Coronary artery (tissue), 2 donors: ENCODE measurements around the gene CHKB.
"Not testable (repeated sequence)": the region's sequence is repeated elsewhere in the genome, so short reads cannot be mapped to it uniquely, and the experiment has no call there.

Source experiments
- DNase-seq: peaks from one replicate; pipeline ENCODE4 v3.0.0-alpha.2; 2017; ENCODE audit warnings: low spot score
- H3K27ac ChIP-seq, 2 donors: fragments of 200-600 bp; sonication (generic); one replicate each; pipeline ENCODE4 v1.5.1; 2016 to 2019
- H3K4me3 ChIP-seq: fragments of 200-600 bp; sonication (generic); 2 replicates; pipeline ENCODE4 v1.5.1; 2016; ENCODE audit warnings: mild to moderate bottlenecking, moderate library complexity
- TF ChIP-seq, protein P1 (sequence below): fragments of 200-600 bp; sonication (generic); IDR thresholded peaks from one replicate; pipeline ENCODE4 v1.5.1; 2019; ENCODE audit warnings: antibody characterized with exemption

CHKB gene

GRCh38 chr22:50610581-50610980, 27.9 kb upstream of the CHKB start:
- DNase-seq: no peak
- H3K27ac ChIP-seq: no peak overlapping the region
- TF ChIP-seq, protein P1, sequence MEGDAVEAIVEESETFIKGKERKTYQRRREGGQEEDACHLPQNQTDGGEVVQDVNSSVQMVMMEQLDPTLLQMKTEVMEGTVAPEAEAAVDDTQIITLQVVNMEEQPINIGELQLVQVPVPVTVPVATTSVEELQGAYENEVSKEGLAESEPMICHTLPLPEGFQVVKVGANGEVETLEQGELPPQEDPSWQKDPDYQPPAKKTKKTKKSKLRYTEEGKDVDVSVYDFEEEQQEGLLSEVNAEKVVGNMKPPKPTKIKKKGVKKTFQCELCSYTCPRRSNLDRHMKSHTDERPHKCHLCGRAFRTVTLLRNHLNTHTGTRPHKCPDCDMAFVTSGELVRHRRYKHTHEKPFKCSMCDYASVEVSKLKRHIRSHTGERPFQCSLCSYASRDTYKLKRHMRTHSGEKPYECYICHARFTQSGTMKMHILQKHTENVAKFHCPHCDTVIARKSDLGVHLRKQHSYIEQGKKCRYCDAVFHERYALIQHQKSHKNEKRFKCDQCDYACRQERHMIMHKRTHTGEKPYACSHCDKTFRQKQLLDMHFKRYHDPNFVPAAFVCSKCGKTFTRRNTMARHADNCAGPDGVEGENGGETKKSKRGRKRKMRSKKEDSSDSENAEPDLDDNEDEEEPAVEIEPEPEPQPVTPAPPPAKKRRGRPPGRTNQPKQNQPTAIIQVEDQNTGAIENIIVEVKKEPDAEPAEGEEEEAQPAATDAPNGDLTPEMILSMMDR: no peak

DNA sequence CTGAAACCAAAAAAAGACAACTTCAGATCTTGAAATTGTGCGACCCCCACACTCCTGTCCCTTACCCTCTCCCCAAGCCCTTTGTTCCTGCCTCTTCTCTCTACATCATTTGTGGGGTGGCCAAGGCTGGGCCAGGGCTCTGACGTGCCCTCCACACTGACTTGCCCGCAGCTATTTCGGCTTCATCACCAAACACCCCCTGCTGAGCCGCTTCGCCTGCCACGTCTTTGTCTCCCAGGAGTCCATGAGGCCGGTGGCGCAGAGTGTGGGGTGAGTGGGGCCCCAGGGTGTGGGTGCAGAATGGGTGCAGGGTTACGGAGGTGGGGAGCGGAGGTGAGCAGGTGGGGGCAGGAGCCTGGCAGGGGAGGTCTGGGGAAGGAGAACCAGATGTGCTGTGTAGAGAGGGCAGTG, 27.4 kb upstream of the CHKB start:
- Histone ChIP-seq H3K27ac (no peak overlapping the region), H3K4me3 (no peak overlapping the region)
- TF ChIP-seq, protein P1: no peak
- DNase-seq: no peak

More at GRCh38 chr22:50610581-50610980, 27.9 kb upstream of the CHKB start:
- H3K4me3 ChIP-seq: no peak overlapping the region

DNA sequence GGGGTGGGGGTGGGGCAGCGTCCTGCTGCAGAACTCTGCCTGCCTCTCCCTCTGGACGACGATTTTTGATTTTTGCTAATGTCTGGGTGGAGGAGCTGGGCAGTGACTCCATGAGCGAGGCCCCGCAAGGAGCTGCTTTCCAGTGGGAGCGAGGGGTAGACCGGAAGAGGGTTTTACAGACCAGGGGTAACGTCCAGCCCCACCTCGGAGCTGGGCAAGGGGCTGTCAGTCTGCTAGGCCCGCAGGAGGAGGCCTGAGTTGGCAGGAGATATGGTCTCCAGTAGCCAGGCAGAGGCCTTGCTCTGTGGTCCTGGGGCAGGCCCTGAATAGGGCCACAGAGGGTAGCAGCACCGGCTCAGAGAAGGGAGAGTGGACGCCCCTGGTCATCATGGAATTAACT, 26.9 kb upstream of the CHKB start:
- TF ChIP-seq, protein P1: no peak
- no peak overlapping the region for H3K27ac ChIP-seq
- no peak for DNase-seq
- no peak overlapping the region for H3K4me3 ChIP-seq

DNA sequence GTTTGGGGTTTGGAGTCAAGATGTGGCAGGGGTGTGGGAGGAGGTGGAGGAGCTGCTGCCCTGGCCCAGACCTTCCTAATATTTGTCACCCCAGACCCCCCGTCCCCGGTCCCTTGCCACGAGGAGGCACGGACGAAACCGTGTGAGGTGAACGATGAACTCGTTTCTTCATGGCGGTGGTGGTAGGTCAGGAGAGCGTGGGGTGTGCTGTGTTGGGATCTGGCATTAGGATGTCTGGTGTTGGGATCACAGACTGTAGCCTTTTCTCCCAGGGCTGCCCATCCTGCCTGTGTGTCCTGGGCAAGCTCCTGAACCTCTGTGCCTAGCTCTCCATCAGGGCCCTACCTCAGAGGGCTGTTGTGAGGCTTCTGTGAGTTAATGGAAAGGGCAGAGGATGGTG, 26.3 kb upstream of the CHKB start:
- DNase-seq: no peak
- TF ChIP-seq, protein P1: no peak
- H3K4me3 ChIP-seq: no peak overlapping the region
- H3K27ac ChIP-seq: no peak overlapping the region

GRCh38 chr22:50608058-50608840, 25.6 kb upstream of the CHKB start:
- not testable (repeated sequence) for H3K27ac ChIP-seq

DNA sequence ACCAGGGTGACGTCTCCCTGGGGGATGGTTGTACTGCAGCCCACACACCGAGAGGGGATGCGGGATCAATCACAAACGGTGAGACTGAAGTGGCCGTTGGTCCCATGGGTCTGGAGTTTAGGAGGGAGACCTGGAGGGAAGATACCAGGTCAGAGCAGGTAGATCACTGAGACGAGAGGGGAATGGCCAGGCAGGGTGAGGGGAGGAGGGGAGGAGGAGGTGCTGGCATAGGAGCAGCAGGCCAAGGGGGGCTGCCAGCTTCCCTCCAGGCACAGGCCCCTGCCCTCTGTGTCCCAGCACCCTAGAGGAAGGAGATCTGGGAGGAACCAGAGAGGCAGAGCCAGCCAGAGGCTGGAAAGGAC, 25.0 kb upstream of the CHKB start:
- no peak for DNase-seq
- Histone ChIP-seq H3K27ac (no peak overlapping the region), H3K4me3 (no peak overlapping the region)
- TF ChIP-seq, protein P1: no peak

More at GRCh38 chr22:50608058-50608840, 25.6 kb upstream of the CHKB start:
- not testable (repeated sequence) for DNase-seq, H3K4me3 ChIP-seq

- no peak overlapping the region for H3K4me3 ChIP-seq
- H3K27ac ChIP-seq: no peak overlapping the region
- TF ChIP-seq, protein P1: no peak
- no peak for DNase-seq
Observed at GRCh38 chr22:50606946-50607658, 24.5 kb upstream of the CHKB start.
